Neural cell (in vitro differentiated cells): ENCODE data around the gene SLC49A4. TPM values are rescaled to one million over a fixed set of nuclear protein-coding genes. Genes with fewer than 3 reads are reported as not detected.

ENCODE experiments used
- H2AFZ ChIP-seq: fragments of 200-600, 300-800 bp; sonication (generic), shearing (Covaris generic); 2 replicates; pipeline ENCODE4 v1.6.0; 2014; ENCODE audit warnings: low read depth, mild to moderate bottlenecking, antibody characterized with exemption, low read length, moderate library complexity
- H3F3A ChIP-seq: fragments of 200-600 bp; shearing (Covaris generic); 2 replicates; pipeline ENCODE4 v1.6.1; 2016; ENCODE audit warnings: mild to moderate bottlenecking, moderate library complexity, mixed read lengths, antibody characterized with exemption, low read length; ENCODE audit not compliant: insufficient read depth, poor library complexity, severe bottlenecking
- H3K27ac ChIP-seq: fragments of 200-600, 300-800 bp; sonication (generic), shearing (Covaris generic); 2 replicates; pipeline ENCODE4 v1.5.1; 2014; ENCODE audit warnings: mild to moderate bottlenecking, low read length, moderate library complexity
- H3K27me3 ChIP-seq: fragments of 300-800, 200-600 bp; sonication (generic), shearing (Covaris generic); 2 replicates; pipeline ENCODE4 v1.6.0; 2014; ENCODE audit warnings: mild to moderate bottlenecking, low read depth, low read length, moderate library complexity; ENCODE audit not compliant: insufficient read depth
- H3K36me3 ChIP-seq: fragments of 300-800, 200-600 bp; sonication (generic), shearing (Covaris generic); 2 replicates; pipeline ENCODE4 v1.5.1; 2014; ENCODE audit warnings: mild to moderate bottlenecking, antibody characterized with exemption, low read length, moderate library complexity; ENCODE audit not compliant: insufficient read depth
- H3K4me2 ChIP-seq: fragments of 300-800, 200-600 bp; sonication (generic), shearing (Covaris generic); 2 replicates; pipeline ENCODE4 v1.6.0; 2014; ENCODE audit warnings: mild to moderate bottlenecking, low read length
- H3K4me3 ChIP-seq: fragments of 300-800, 200-600 bp; sonication (generic), shearing (Covaris generic); 2 replicates; pipeline ENCODE4 v1.5.1; 2014; ENCODE audit warnings: mild to moderate bottlenecking, low read length, moderate library complexity
- H3K79me2 ChIP-seq: fragments of 200-600 bp; shearing (Covaris generic); replicated peaks from 2 replicates; pipeline ENCODE4 v1.6.0; 2014; ENCODE audit warnings: mild to moderate bottlenecking, low read length, moderate library complexity; ENCODE audit not compliant: insufficient read depth
- H3K9ac ChIP-seq: fragments of 300-800, 200-600 bp; sonication (generic), shearing (Covaris generic); 2 replicates; pipeline ENCODE4 v1.6.1; 2016; ENCODE audit warnings: mild to moderate bottlenecking, low read length, mixed read lengths
- H3K9me2 ChIP-seq: fragments of 200-600 bp; shearing (Covaris generic); 2 replicates; pipeline ENCODE4 v1.6.1; 2016; ENCODE audit warnings: mild to moderate bottlenecking, low read length, mixed read lengths; ENCODE audit not compliant: insufficient read depth
- H3K9me3 ChIP-seq: fragments of 200-600, 300-800 bp; sonication (generic), shearing (Covaris generic); 2 replicates; pipeline ENCODE4 v1.6.1; 2016; ENCODE audit warnings: mild to moderate bottlenecking, mixed run types, low read length, moderate library complexity, mixed read lengths
- H4K20me1 ChIP-seq: fragments of 200-600 bp; shearing (Covaris generic); 2 replicates; pipeline ENCODE4 v1.6.1; 2016; ENCODE audit warnings: mild to moderate bottlenecking, mixed run types; ENCODE audit not compliant: insufficient read depth
- EP300 ChIP-seq: fragments of 450-650 bp; conservative IDR thresholded peaks from 2 replicates; pipeline ENCODE4 v1.6.1; 2014; ENCODE audit warnings: antibody characterized with exemption, mild to moderate bottlenecking, moderate library complexity; ENCODE audit not compliant: poor library complexity, severe bottlenecking
- EZH2 ChIP-seq: fragments of 200-600, 300-800 bp; shearing (Covaris generic), sonication (generic); IDR thresholded peaks from 2 replicates; pipeline ENCODE4 v1.6.1; 2014; ENCODE audit warnings: antibody characterized with exemption, low read length, borderline replicate concordance, mild to moderate bottlenecking; ENCODE audit not compliant: insufficient read depth, poor library complexity, severe bottlenecking
- MXI1 ChIP-seq: fragments of 450-650 bp; conservative IDR thresholded peaks from 2 replicates; pipeline ENCODE4 v1.6.1; 2014; ENCODE audit warnings: antibody characterized with exemption, mild to moderate bottlenecking; ENCODE audit not compliant: poor library complexity, severe bottlenecking
- POLR2AphosphoS5 ChIP-seq: IDR thresholded peaks from 2 replicates; pipeline ENCODE4 v1.6.1; 2012
- RAD21 ChIP-seq: fragments of 450-650 bp; conservative IDR thresholded peaks from 2 replicates; pipeline ENCODE4 v1.6.1; 2014; ENCODE audit warnings: antibody characterized with exemption, mild to moderate bottlenecking, moderate library complexity
- SMC3 ChIP-seq: fragments of 450-650 bp; conservative IDR thresholded peaks from 2 replicates; pipeline ENCODE4 v1.6.1; 2014; ENCODE audit warnings: antibody characterized with exemption, mild to moderate bottlenecking, moderate library complexity; ENCODE audit not compliant: poor library complexity
- TAF1 ChIP-seq: IDR thresholded peaks from 2 replicates; pipeline ENCODE4 v1.6.1; 2012; ENCODE audit warnings: low read depth
- polyA plus RNA-seq: library from polyadenylated mRNA; depleted of rRNA; stranded (reverse); fragments of >200 nt; gene quantifications from 2 replicates; pipeline ENCODE4 v1.2.3, GENCODE V29; 2014
- TF ChIP-seq, protein P1 (sequence below): IDR thresholded peaks from 2 replicates; pipeline ENCODE4 v1.6.1; 2012; ENCODE audit warnings: borderline replicate concordance
- TF ChIP-seq, protein P2 (sequence below): fragments of 450-650 bp; IDR thresholded peaks from 2 replicates; pipeline ENCODE4 v1.5.1; 2014; ENCODE audit warnings: antibody characterized with exemption, mild to moderate bottlenecking, moderate library complexity; ENCODE audit not compliant: poor library complexity, severe bottlenecking

Gene SLC49A4
- polyA plus RNA-seq, 1 donor from 2014 or later: 16.2 TPM

GRCh38 chr3:122824465-122825381 lies 29.9 kb downstream of the SLC49A4 start:
- H3K27ac ChIP-seq: no peak overlapping the region
- no peaks in the 10 kb centered on the region for H4K20me1 ChIP-seq
- H3K79me2 ChIP-seq: no peaks in the 10 kb centered on the region
- no peaks in the 10 kb centered on the region for H3K9me3 ChIP-seq
- H3K4me3 ChIP-seq: no peak overlapping the region
- no peaks in the 10 kb centered on the region for H3K9me2 ChIP-seq
- no peak overlapping the region for H2AFZ ChIP-seq
- H3K9ac ChIP-seq: no peak overlapping the region
- H3K4me2 ChIP-seq: no peak overlapping the region
- H3F3A ChIP-seq: no peaks in the 10 kb centered on the region
- no peaks in the 10 kb centered on the region for H3K27me3 ChIP-seq
- no peaks in the 10 kb centered on the region for H3K36me3 ChIP-seq
- TF ChIP-seq, protein P1, sequence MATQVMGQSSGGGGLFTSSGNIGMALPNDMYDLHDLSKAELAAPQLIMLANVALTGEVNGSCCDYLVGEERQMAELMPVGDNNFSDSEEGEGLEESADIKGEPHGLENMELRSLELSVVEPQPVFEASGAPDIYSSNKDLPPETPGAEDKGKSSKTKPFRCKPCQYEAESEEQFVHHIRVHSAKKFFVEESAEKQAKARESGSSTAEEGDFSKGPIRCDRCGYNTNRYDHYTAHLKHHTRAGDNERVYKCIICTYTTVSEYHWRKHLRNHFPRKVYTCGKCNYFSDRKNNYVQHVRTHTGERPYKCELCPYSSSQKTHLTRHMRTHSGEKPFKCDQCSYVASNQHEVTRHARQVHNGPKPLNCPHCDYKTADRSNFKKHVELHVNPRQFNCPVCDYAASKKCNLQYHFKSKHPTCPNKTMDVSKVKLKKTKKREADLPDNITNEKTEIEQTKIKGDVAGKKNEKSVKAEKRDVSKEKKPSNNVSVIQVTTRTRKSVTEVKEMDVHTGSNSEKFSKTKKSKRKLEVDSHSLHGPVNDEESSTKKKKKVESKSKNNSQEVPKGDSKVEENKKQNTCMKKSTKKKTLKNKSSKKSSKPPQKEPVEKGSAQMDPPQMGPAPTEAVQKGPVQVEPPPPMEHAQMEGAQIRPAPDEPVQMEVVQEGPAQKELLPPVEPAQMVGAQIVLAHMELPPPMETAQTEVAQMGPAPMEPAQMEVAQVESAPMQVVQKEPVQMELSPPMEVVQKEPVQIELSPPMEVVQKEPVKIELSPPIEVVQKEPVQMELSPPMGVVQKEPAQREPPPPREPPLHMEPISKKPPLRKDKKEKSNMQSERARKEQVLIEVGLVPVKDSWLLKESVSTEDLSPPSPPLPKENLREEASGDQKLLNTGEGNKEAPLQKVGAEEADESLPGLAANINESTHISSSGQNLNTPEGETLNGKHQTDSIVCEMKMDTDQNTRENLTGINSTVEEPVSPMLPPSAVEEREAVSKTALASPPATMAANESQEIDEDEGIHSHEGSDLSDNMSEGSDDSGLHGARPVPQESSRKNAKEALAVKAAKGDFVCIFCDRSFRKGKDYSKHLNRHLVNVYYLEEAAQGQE: no peak
- no peak for TF ChIP-seq TAF1
- no peak for TF ChIP-seq MXI1
- no peak for TF ChIP-seq POLR2AphosphoS5
- no peak for TF ChIP-seq SMC3
- TF ChIP-seq EZH2: no peak
- TF ChIP-seq RAD21: no peak
- TF ChIP-seq, protein P2, sequence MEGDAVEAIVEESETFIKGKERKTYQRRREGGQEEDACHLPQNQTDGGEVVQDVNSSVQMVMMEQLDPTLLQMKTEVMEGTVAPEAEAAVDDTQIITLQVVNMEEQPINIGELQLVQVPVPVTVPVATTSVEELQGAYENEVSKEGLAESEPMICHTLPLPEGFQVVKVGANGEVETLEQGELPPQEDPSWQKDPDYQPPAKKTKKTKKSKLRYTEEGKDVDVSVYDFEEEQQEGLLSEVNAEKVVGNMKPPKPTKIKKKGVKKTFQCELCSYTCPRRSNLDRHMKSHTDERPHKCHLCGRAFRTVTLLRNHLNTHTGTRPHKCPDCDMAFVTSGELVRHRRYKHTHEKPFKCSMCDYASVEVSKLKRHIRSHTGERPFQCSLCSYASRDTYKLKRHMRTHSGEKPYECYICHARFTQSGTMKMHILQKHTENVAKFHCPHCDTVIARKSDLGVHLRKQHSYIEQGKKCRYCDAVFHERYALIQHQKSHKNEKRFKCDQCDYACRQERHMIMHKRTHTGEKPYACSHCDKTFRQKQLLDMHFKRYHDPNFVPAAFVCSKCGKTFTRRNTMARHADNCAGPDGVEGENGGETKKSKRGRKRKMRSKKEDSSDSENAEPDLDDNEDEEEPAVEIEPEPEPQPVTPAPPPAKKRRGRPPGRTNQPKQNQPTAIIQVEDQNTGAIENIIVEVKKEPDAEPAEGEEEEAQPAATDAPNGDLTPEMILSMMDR: no peak
- TF ChIP-seq EP300: no peak

GRCh38 chr3:122825460-122825859 lies 30.6 kb downstream of the SLC49A4 start:
- Histone ChIP-seq H4K20me1 (no peaks in the 10 kb centered on the region), H3K27ac (no peak overlapping the region), H3F3A (no peaks in the 10 kb centered on the region), H3K79me2 (no peaks in the 10 kb centered on the region), H3K9me2 (no peaks in the 10 kb centered on the region), H3K4me3 (no peak overlapping the region), H3K36me3 (no peaks in the 10 kb centered on the region), H3K9ac (no peak overlapping the region), H3K9me3 (no peaks in the 10 kb centered on the region), H3K4me2 (no peak overlapping the region), H3K27me3 (no peaks in the 10 kb centered on the region), H2AFZ (no peak overlapping the region)
- TF ChIP-seq POLR2AphosphoS5 (no peak), TAF1 (no peak), MXI1 (no peak), EP300 (no peak), SMC3 (no peak), RAD21 (no peak), EZH2 (no peak)
- TF ChIP-seq, protein P2: no peak
- TF ChIP-seq, protein P1: no peak
